ENCODE data around the gene ASTN2.

- TF ChIP-seq CTCF (IDR thresholded peaks at IDR 0.05; ENCODE audit: low read length), result no peak
- no peak for TF ChIP-seq EZH2 (IDR thresholded peaks at IDR 0.05; ENCODE audit: borderline replicate concordance, low read length)
These were observed 546.7 kb downstream of the ASTN2 start for GRCh38 chr9:116868201-116868600.

Data from OCI-LY1 (cell line).